GM19467 (cell line): ENCODE data around the gene NBPF1.
"Not testable (repeated sequence)": the region's sequence is repeated elsewhere in the genome, so short reads cannot be mapped to it uniquely, and the experiment has no call there.

Experiments used
- ATAC-seq: cut with Tn5 transposase; IDR thresholded peaks from one replicate; pipeline ENCODE4 v1.9.1; 2021; ENCODE audit warnings: mild to moderate bottlenecking, moderate library complexity; ENCODE audit not compliant: unreplicated experiment

Gene NBPF1

GRCh38 chr1:16607853-16608815, 5.2 kb downstream of the NBPF1 start:
- not testable (repeated sequence) for ATAC-seq

GRCh38 chr1:16607433-16607851, 5.9 kb downstream of the NBPF1 start:
- no peak for ATAC-seq

GRCh38 chr1:16606666-16607432, 6.5 kb downstream of the NBPF1 start:
- ATAC-seq = not testable (repeated sequence)

GRCh38 chr1:16605532-16606505, 7.5 kb downstream of the NBPF1 start:
- ATAC-seq = no peak

- ATAC-seq = no peak
Measured at GRCh38 chr1:16605213-16605525, 8.2 kb downstream of the NBPF1 start.

- ATAC-seq = not testable (repeated sequence)
Measured at GRCh38 chr1:16604514-16605212, 8.7 kb downstream of the NBPF1 start.

- ATAC-seq = not testable (repeated sequence)
Measured at GRCh38 chr1:16603623-16604022, 9.7 kb downstream of the NBPF1 start.

GRCh38 chr1:16602336-16603011, 10.9 kb downstream of the NBPF1 start:
- ATAC-seq = not testable (repeated sequence)

- ATAC-seq = not testable (repeated sequence)
Measured at GRCh38 chr1:16600855-16601786, 12.2 kb downstream of the NBPF1 start.

- ATAC-seq = not testable (repeated sequence)
Measured at GRCh38 chr1:16599326-16599725, 14.0 kb downstream of the NBPF1 start.

- not testable (repeated sequence) for ATAC-seq
Measured at GRCh38 chr1:16595216-16595615, 18.1 kb downstream of the NBPF1 start.

GRCh38 chr1:16591845-16592244, 21.5 kb downstream of the NBPF1 start:
- not testable (repeated sequence) for ATAC-seq

GRCh38 chr1:16588081-16588480, 25.3 kb downstream of the NBPF1 start:
- not testable (repeated sequence) for ATAC-seq

- not testable (repeated sequence) for ATAC-seq
Measured at GRCh38 chr1:16587639-16588038, 25.7 kb downstream of the NBPF1 start.

- not testable (repeated sequence) for ATAC-seq
Measured at GRCh38 chr1:16565324-16565723, 48.0 kb downstream of the NBPF1 start.

GRCh38 chr1:16561035-16561434, 52.3 kb downstream of the NBPF1 start:
- not testable (repeated sequence) for ATAC-seq

- not testable (repeated sequence) for ATAC-seq
Measured at GRCh38 chr1:16560498-16560897, 52.9 kb downstream of the NBPF1 start.

- ATAC-seq = not testable (repeated sequence)
Measured at GRCh38 chr1:16559688-16560087, 53.7 kb downstream of the NBPF1 start.
